GM23338 (cell line): Measurements from ENCODE around the gene LPP. TPM values are rescaled to one million over a fixed set of nuclear protein-coding genes. Genes with fewer than 3 reads are reported as not detected.

Source experiments
- ATAC-seq: fragments of 200-7000 bp; cut with Tn5 transposase; 3 replicates; pipeline ENCODE4 v1.9.1; 2020
- DNase-seq: peaks from one replicate; pipeline ENCODE4 v3.0.0-alpha.2; 2015; ENCODE audit warnings: low spot score
- H2AFZ ChIP-seq: fragments of 200-600 bp; sonication (generic); 2 replicates; pipeline ENCODE4 v1.8.0; 2016; ENCODE audit warnings: antibody characterized with exemption, mild to moderate bottlenecking, moderate library complexity
- H3F3A ChIP-seq: fragments of 200-600 bp; sonication (generic); replicated peaks from 2 replicates; pipeline ENCODE4 v1.8.0; 2017; ENCODE audit warnings: antibody characterized with exemption, mixed run types, low read depth
- H3K27ac ChIP-seq: fragments of 200-600 bp; sonication (generic); 2 replicates; pipeline ENCODE4 v1.6.1; 2016; ENCODE audit warnings: low read depth
- H3K27me3 ChIP-seq: fragments of 200-600 bp; sonication (generic); 2 replicates; pipeline ENCODE4 v1.8.0; 2016; ENCODE audit warnings: mild to moderate bottlenecking, mixed run types, moderate library complexity; ENCODE audit not compliant: insufficient read depth
- H3K36me3 ChIP-seq: fragments of 200-600 bp; sonication (generic); 2 replicates; pipeline ENCODE4 v1.8.0; 2016; ENCODE audit warnings: mild to moderate bottlenecking; ENCODE audit not compliant: insufficient read depth
- H3K4me1 ChIP-seq: fragments of 200-600 bp; sonication (generic); 2 replicates; pipeline ENCODE4 v1.8.0; 2016; ENCODE audit warnings: mild to moderate bottlenecking, moderate library complexity; ENCODE audit not compliant: insufficient read depth
- H3K4me2 ChIP-seq: fragments of 200-600 bp; sonication (generic); 2 replicates; pipeline ENCODE4 v1.7.1; 2017; ENCODE audit warnings: mixed run types
- H3K4me3 ChIP-seq: fragments of 200-600 bp; sonication (generic); 2 replicates; pipeline ENCODE4 v1.6.1; 2016; ENCODE audit warnings: mixed run types
- H3K79me2 ChIP-seq: fragments of 200-600 bp; sonication (generic); replicated peaks from 2 replicates; pipeline ENCODE4 v1.8.0; 2017; ENCODE audit warnings: mild to moderate bottlenecking; ENCODE audit not compliant: insufficient read depth
- H3K9me2 ChIP-seq: fragments of 200-600 bp; sonication (generic); 2 replicates; pipeline ENCODE4 v1.8.0; 2017; ENCODE audit not compliant: insufficient read depth
- H4K20me1 ChIP-seq: fragments of 200-600 bp; sonication (generic); replicated peaks from 2 replicates; pipeline ENCODE4 v1.8.0; 2017; ENCODE audit warnings: mild to moderate bottlenecking; ENCODE audit not compliant: insufficient read depth
- H3K27ac Mint-ChIP-seq: 2 replicates; pipeline ENCODE4 v1.8.0; 2020; ENCODE audit warnings: inconsistent platforms, mild to moderate bottlenecking, moderate library complexity, mixed read lengths
- H3K27me3 Mint-ChIP-seq: 3 replicates; pipeline ENCODE4 v1.8.0; 2022; ENCODE audit warnings: low read depth, mild to moderate bottlenecking, moderate library complexity, mixed read lengths, inconsistent platforms; ENCODE audit not compliant: insufficient read depth, poor library complexity
- H3K36me3 Mint-ChIP-seq: 3 replicates; pipeline ENCODE4 v1.8.0; 2021; ENCODE audit warnings: low read depth, mild to moderate bottlenecking, inconsistent platforms, moderate library complexity, mixed read lengths
- H3K4me1 Mint-ChIP-seq: 3 replicates; pipeline ENCODE4 v1.8.0; 2020; ENCODE audit warnings: mild to moderate bottlenecking, inconsistent platforms, mixed read lengths
- H3K4me3 Mint-ChIP-seq: 3 replicates; pipeline ENCODE4 v1.8.0; 2021; ENCODE audit warnings: moderate library complexity, mild to moderate bottlenecking, inconsistent platforms, mixed read lengths
- H3K9me3 Mint-ChIP-seq: 3 replicates; pipeline ENCODE4 v1.8.0; 2020; ENCODE audit warnings: moderate library complexity, mild to moderate bottlenecking, inconsistent platforms, mixed read lengths
- CREB1 ChIP-seq: fragments of 250-450 bp; sonication (Bioruptor Pico); IDR thresholded peaks from 2 replicates; pipeline ENCODE4 v1.5.0; 2020; ENCODE audit warnings: low read depth, mild to moderate bottlenecking, moderate library complexity
- EZH2 ChIP-seq: fragments of 200-600 bp; sonication (generic); IDR thresholded peaks from one replicate; pipeline ENCODE4 v1.8.0; 2017; ENCODE audit warnings: antibody characterized with exemption, mild to moderate bottlenecking, low read depth; ENCODE audit not compliant: unreplicated experiment
- JUNB ChIP-seq: IDR thresholded peaks from one replicate; pipeline ENCODE4 v1.6.1; 2016; ENCODE audit warnings: antibody characterized with exemption; ENCODE audit not compliant: unreplicated experiment
- NANOG ChIP-seq: IDR thresholded peaks from 2 replicates; pipeline ENCODE4 v1.6.1; 2016; ENCODE audit warnings: antibody characterized with exemption, borderline replicate concordance
- POLR2AphosphoS5 ChIP-seq: IDR thresholded peaks from 2 replicates; pipeline ENCODE4 v1.6.1; 2016; ENCODE audit warnings: antibody characterized with exemption, low read depth
- STAT1 ChIP-seq: IDR thresholded peaks from one replicate; pipeline ENCODE4 v1.6.1; 2016; ENCODE audit warnings: antibody characterized with exemption; ENCODE audit not compliant: unreplicated experiment
- ZNF114 ChIP-seq: fragments of 250-450 bp; sonication (Bioruptor Pico); IDR thresholded peaks from 2 replicates; pipeline ENCODE4 v1.5.0; 2020; ENCODE audit warnings: mild to moderate bottlenecking, moderate library complexity
- ZNF331 ChIP-seq: fragments of 250-450 bp; sonication (Bioruptor Pico); IDR thresholded peaks from 2 replicates; pipeline ENCODE4 v1.5.0; 2020; ENCODE audit warnings: low read depth, mild to moderate bottlenecking, moderate library complexity
- polyA plus RNA-seq: library from polyadenylated mRNA; unstranded; fragments of >200 nt; fragmentation: Nextera tagmentation; extraction: Ambion mirVana; gene quantifications from 2 replicates; pipeline ENCODE4 v1.2.1, GENCODE V29; 2016
- total RNA-seq: library from RNA; depleted of rRNA; stranded (reverse); fragments of >200 nt; shearing (Covaris generic); gene quantifications from 2 replicates; pipeline ENCODE4 v1.2.3, GENCODE V29; 2014
- TF ChIP-seq, protein P1 (sequence below), 2 experiments: fragments of 200-600 bp in 1 of 2; sonication (generic) in 1 of 2; conservative IDR thresholded peaks; 2 replicates each; pipeline versions ENCODE4 v1.5.1 to v1.6.1; 2016 to 2017; ENCODE audit warnings: antibody characterized with exemption in 2 of 2, low read depth in 2 of 2, mild to moderate bottlenecking in 2 of 2, moderate library complexity in 1 of 2
- TF ChIP-seq, protein P2 (sequence below): IDR thresholded peaks from one replicate; pipeline ENCODE4 v1.6.1; 2018; ENCODE audit warnings: antibody characterized with exemption; ENCODE audit not compliant: unreplicated experiment
- TF ChIP-seq, protein P3 (sequence below): IDR thresholded peaks from 2 replicates; pipeline ENCODE4 v1.6.1; 2016; ENCODE audit warnings: antibody characterized with exemption
- TF ChIP-seq, protein P4 (sequence below): fragments of 250-450 bp; sonication (Bioruptor Pico); IDR thresholded peaks from 2 replicates; pipeline ENCODE4 v1.5.0; 2020; ENCODE audit warnings: mild to moderate bottlenecking, moderate library complexity

LPP gene
- total and polyA plus RNA-seq, 2 experiments from 2014 or later: 23.0 to 35.2 TPM

DNA sequence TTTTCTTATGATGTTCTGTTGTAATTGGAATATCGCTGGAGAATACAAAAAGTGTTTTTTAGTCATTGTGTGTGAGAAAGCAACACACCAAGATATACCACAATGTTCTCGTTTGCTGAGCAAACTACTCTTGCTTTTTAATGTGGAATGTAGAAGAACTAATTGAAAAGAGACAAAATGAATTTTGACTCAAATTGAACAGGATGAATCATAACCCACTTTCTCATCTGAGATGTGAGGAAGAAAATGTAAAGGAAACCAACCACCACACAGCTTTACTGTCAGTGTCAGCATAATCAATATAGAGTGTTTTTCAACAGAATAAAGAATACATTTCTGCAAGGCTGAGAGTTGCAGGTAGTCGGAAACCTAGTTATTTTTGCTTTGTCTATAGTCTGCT is 569.0 kb downstream of the LPP start:
- Histone ChIP-seq H3K36me3 (no peaks in the 10 kb centered on the region), H3K27me3 (no peaks in the 10 kb centered on the region), H4K20me1 (no peaks in the 10 kb centered on the region), H3F3A (no peaks in the 10 kb centered on the region), H3K27ac (no peak overlapping the region), H3K9me2 (no peaks in the 10 kb centered on the region; the same call in 1 of the 2 replicates), H2AFZ (no peak overlapping the region), H3K4me3 (no peak overlapping the region), H3K4me2 (no peak overlapping the region), H3K79me2 (no peaks in the 10 kb centered on the region), H3K4me1 (no peaks in the 10 kb centered on the region)
- no peaks in the 10 kb centered on the region for H3K27me3 Mint-ChIP-seq
- no peak for TF ChIP-seq ZNF331
- TF ChIP-seq, protein P1, sequence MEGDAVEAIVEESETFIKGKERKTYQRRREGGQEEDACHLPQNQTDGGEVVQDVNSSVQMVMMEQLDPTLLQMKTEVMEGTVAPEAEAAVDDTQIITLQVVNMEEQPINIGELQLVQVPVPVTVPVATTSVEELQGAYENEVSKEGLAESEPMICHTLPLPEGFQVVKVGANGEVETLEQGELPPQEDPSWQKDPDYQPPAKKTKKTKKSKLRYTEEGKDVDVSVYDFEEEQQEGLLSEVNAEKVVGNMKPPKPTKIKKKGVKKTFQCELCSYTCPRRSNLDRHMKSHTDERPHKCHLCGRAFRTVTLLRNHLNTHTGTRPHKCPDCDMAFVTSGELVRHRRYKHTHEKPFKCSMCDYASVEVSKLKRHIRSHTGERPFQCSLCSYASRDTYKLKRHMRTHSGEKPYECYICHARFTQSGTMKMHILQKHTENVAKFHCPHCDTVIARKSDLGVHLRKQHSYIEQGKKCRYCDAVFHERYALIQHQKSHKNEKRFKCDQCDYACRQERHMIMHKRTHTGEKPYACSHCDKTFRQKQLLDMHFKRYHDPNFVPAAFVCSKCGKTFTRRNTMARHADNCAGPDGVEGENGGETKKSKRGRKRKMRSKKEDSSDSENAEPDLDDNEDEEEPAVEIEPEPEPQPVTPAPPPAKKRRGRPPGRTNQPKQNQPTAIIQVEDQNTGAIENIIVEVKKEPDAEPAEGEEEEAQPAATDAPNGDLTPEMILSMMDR (conservative IDR thresholded peaks at IDR 0.05; ENCODE audit: low read depth in 2 of 2): no peak
- TF ChIP-seq, protein P2, sequence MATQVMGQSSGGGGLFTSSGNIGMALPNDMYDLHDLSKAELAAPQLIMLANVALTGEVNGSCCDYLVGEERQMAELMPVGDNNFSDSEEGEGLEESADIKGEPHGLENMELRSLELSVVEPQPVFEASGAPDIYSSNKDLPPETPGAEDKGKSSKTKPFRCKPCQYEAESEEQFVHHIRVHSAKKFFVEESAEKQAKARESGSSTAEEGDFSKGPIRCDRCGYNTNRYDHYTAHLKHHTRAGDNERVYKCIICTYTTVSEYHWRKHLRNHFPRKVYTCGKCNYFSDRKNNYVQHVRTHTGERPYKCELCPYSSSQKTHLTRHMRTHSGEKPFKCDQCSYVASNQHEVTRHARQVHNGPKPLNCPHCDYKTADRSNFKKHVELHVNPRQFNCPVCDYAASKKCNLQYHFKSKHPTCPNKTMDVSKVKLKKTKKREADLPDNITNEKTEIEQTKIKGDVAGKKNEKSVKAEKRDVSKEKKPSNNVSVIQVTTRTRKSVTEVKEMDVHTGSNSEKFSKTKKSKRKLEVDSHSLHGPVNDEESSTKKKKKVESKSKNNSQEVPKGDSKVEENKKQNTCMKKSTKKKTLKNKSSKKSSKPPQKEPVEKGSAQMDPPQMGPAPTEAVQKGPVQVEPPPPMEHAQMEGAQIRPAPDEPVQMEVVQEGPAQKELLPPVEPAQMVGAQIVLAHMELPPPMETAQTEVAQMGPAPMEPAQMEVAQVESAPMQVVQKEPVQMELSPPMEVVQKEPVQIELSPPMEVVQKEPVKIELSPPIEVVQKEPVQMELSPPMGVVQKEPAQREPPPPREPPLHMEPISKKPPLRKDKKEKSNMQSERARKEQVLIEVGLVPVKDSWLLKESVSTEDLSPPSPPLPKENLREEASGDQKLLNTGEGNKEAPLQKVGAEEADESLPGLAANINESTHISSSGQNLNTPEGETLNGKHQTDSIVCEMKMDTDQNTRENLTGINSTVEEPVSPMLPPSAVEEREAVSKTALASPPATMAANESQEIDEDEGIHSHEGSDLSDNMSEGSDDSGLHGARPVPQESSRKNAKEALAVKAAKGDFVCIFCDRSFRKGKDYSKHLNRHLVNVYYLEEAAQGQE: no peak
- no peak for TF ChIP-seq JUNB
- TF ChIP-seq CREB1 (CRISPR knock-in tag): no peak
- no peak for TF ChIP-seq STAT1
- TF ChIP-seq EZH2: no peak
- TF ChIP-seq, protein P3, sequence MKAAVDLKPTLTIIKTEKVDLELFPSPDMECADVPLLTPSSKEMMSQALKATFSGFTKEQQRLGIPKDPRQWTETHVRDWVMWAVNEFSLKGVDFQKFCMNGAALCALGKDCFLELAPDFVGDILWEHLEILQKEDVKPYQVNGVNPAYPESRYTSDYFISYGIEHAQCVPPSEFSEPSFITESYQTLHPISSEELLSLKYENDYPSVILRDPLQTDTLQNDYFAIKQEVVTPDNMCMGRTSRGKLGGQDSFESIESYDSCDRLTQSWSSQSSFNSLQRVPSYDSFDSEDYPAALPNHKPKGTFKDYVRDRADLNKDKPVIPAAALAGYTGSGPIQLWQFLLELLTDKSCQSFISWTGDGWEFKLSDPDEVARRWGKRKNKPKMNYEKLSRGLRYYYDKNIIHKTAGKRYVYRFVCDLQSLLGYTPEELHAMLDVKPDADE: no peak
- TF ChIP-seq POLR2AphosphoS5: no peak
- TF ChIP-seq ZNF114: no peak
- TF ChIP-seq, protein P4, sequence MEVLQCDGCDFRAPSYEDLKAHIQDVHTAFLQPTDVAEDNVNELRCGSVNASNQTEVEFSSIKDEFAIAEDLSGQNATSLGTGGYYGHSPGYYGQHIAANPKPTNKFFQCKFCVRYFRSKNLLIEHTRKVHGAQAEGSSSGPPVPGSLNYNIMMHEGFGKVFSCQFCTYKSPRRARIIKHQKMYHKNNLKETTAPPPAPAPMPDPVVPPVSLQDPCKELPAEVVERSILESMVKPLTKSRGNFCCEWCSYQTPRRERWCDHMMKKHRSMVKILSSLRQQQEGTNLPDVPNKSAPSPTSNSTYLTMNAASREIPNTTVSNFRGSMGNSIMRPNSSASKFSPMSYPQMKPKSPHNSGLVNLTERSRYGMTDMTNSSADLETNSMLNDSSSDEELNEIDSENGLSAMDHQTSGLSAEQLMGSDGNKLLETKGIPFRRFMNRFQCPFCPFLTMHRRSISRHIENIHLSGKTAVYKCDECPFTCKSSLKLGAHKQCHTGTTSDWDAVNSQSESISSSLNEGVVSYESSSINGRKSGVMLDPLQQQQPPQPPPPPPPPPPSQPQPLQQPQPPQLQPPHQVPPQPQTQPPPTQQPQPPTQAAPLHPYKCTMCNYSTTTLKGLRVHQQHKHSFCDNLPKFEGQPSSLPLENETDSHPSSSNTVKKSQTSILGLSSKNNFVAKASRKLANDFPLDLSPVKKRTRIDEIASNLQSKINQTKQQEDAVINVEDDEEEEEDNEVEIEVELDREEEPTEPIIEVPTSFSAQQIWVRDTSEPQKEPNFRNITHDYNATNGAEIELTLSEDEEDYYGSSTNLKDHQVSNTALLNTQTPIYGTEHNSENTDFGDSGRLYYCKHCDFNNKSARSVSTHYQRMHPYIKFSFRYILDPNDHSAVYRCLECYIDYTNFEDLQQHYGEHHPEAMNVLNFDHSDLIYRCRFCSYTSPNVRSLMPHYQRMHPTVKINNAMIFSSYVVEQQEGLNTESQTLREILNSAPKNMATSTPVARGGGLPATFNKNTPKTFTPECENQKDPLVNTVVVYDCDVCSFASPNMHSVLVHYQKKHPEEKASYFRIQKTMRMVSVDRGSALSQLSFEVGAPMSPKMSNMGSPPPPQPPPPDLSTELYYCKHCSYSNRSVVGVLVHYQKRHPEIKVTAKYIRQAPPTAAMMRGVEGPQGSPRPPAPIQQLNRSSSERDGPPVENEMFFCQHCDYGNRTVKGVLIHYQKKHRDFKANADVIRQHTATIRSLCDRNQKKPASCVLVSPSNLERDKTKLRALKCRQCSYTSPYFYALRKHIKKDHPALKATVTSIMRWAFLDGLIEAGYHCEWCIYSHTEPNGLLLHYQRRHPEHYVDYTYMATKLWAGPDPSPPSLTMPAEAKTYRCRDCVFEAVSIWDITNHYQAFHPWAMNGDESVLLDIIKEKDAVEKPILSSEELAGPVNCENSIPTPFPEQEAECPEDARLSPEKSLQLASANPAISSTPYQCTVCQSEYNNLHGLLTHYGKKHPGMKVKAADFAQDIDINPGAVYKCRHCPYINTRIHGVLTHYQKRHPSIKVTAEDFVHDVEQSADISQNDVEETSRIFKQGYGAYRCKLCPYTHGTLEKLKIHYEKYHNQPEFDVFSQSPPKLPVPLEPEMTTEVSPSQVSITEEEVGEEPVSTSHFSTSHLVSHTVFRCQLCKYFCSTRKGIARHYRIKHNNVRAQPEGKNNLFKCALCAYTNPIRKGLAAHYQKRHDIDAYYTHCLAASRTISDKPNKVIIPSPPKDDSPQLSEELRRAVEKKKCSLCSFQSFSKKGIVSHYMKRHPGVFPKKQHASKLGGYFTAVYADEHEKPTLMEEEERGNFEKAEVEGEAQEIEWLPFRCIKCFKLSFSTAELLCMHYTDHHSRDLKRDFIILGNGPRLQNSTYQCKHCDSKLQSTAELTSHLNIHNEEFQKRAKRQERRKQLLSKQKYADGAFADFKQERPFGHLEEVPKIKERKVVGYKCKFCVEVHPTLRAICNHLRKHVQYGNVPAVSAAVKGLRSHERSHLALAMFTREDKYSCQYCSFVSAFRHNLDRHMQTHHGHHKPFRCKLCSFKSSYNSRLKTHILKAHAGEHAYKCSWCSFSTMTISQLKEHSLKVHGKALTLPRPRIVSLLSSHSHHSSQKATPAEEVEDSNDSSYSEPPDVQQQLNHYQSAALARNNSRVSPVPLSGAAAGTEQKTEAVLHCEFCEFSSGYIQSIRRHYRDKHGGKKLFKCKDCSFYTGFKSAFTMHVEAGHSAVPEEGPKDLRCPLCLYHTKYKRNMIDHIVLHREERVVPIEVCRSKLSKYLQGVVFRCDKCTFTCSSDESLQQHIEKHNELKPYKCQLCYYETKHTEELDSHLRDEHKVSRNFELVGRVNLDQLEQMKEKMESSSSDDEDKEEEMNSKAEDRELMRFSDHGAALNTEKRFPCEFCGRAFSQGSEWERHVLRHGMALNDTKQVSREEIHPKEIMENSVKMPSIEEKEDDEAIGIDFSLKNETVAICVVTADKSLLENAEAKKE: no peak
- TF ChIP-seq NANOG: no peak
- no peaks in the 10 kb centered on the region for H3K4me1 Mint-ChIP-seq
- DNase-seq (no peak), ATAC-seq (no peak)
- H3K36me3 Mint-ChIP-seq: no peaks in the 10 kb centered on the region
- no peak overlapping the region for H3K27ac Mint-ChIP-seq
- no peak overlapping the region for H3K4me3 Mint-ChIP-seq
- H3K9me3 Mint-ChIP-seq: no peaks in the 10 kb centered on the region
